ENCODE data around the gene CMTR2.
A peak's percentile ranks its signal among the peaks of the same experiment; 100 is the strongest.
"Not testable (repeated sequence)": the region's sequence is repeated elsewhere in the genome, so short reads cannot be mapped to it uniquely, and the experiment has no call there.

CMTR2 gene, protein sequence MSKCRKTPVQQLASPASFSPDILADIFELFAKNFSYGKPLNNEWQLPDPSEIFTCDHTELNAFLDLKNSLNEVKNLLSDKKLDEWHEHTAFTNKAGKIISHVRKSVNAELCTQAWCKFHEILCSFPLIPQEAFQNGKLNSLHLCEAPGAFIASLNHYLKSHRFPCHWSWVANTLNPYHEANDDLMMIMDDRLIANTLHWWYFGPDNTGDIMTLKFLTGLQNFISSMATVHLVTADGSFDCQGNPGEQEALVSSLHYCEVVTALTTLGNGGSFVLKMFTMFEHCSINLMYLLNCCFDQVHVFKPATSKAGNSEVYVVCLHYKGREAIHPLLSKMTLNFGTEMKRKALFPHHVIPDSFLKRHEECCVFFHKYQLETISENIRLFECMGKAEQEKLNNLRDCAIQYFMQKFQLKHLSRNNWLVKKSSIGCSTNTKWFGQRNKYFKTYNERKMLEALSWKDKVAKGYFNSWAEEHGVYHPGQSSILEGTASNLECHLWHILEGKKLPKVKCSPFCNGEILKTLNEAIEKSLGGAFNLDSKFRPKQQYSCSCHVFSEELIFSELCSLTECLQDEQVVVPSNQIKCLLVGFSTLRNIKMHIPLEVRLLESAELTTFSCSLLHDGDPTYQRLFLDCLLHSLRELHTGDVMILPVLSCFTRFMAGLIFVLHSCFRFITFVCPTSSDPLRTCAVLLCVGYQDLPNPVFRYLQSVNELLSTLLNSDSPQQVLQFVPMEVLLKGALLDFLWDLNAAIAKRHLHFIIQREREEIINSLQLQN

GRCh38 chr16:71288890-71289731 lies at the start of gene CMTR2:
Gene CMTR2, minus strand, starts transcription at chr16:71289402. Its CDS starts 3,482 bp downstream, at chr16:71285920.
- peak; percentile 97 for DNase-seq (ENCODE audit: low spot score)

- no peak for DNase-seq (ENCODE audit: low spot score)
Observed at GRCh38 chr16:71338632-71339031, 49.4 kb upstream of the CMTR2 start.

DNA sequence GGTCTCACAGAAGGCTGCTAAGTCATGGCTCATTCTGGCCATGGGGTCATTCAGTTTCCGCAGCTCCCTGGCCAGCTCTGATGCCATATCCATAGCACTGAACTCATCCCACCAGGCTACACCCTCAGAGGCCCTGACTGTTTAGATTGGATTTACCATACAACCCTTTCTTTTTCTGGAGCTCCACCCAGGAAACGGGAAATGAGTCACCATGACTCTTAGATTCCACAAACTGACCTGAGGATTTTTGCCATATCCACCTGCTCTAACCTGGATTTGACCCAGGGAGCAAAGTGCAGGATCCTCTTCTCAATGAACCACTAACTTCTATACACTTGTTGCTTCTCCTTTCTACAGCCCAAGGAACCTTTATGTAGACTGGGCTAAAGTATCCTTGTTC lies 49.0 kb upstream of the CMTR2 start:
- DNase-seq (ENCODE audit: low spot score): no peak

DNA sequence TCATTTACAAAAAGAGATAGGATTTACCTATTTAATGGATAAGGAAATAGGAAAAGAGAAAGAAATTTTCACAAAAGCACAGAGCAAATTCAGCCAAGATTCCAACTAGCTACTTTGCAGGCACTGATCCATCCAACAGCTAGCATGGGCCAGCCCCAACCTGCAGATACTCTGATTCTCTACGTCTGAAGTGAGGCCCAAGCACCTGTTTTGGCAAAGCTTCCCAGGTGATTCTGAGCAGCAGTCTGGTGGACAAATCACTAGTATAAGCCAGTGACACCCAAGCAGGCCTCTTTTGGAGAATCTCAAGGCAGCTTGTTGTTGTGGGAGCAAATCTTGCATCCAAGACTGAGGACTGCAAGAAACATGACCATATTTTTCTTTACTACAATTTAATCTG lies 48.4 kb upstream of the CMTR2 start:
- DNase-seq (ENCODE audit: low spot score): no peak

DNA sequence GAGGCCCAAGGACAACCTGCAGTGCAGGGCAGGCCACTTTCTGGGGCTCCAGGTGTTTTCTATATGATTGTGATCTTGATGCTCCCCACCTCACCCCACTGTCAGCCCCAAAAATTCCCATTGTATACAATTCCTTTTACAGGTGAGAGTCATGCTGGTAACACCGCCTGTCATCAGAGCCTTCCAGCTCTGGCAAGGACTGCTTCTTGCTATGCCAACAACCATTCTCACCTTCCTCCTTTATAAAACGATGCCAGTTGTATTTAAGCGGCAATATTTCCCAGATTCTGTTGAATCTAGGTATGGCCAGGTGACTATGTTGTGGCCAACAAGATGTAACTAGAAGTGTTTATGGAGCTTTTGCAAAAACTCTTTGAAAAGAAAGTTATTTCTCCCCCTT lies 38.9 kb upstream of the CMTR2 start:
- DNase-seq (ENCODE audit: low spot score): no peak

DNA sequence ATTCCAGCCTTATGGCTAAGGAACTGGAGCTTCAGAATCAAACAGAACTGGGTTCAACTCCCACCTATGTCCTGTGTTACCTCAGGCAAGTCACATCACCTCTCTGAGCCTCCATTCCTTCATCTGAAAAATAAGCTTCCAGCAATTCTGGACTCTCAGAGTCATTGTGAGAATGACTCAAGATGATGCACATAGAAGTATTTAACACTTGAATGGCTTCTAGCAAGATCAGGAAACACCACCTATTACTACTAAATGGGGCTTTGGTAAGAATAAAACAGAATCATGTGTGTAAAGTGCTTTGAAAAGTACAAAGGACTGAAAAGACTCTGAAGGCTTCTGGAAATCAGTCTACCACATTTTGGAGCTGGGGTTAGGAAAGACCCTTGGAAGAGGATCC lies 38.5 kb upstream of the CMTR2 start:
- DNase-seq (ENCODE audit: low spot score): no peak

- DNase-seq (ENCODE audit: low spot score): no peak
Observed at GRCh38 chr16:71319999-71320398, 30.8 kb upstream of the CMTR2 start.

DNA sequence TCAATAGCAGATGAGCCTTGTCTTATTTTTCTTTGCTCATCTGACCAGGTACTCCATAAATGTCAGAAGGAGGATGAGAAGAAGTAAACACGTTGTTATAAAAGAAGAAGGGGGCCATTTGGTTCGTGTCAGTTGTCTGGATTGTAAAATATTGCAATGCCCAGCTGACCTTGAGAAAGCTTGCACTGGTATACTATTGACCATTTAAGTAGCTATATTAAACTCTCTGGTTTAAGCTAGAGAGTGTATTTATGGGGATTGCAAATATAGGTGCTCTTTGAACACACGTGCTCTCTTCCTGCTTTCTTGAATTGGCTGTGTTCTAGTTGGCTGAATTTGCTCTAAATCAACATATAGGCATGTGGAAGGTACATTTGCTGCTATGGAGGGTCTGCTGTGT lies 26.1 kb upstream of the CMTR2 start:
- no peak for DNase-seq (ENCODE audit: low spot score)

DNA sequence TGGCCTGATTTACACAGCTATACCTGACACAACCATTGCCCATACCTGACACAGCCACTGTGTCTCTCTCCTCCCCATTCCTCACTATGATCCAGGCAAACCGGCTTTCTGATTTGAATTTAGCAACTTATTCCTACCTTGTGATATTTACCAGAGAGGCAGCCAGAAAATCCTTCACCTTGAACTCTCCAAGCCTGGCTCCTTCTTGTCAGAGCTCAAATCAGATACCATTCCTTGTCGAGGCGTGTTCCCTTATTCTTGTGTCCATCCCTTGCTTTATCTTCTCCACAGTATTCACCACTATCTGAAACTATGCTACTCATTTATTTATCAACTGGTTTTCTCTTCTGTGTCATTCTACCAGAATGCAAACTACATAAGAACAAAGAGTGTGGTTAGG lies 24.4 kb upstream of the CMTR2 start:
- not testable (repeated sequence) for DNase-seq (ENCODE audit: low spot score)

GRCh38 chr16:71311553-71312158 lies 22.5 kb upstream of the CMTR2 start:
- no peak for DNase-seq (ENCODE audit: low spot score)

DNA sequence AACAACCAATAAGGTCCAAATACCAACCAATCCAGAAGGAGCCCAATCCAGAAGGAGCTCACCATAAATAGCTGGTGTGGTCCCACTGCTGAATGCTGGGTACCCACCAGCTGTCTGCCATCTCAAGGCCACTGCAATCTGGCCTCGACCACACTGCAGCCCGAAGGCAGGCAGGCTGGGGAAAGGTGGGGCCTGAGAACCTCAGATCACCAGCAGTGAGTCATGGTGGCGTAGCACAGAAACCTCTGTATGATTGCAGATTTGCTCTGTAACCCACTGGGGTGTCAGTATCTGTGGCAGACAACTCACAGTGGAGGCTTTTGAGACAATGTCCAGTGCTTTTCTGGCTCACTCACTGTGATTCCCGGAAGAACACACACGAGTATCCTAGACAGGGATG lies 14.7 kb upstream of the CMTR2 start:
- no peak for DNase-seq (ENCODE audit: low spot score)

DNA sequence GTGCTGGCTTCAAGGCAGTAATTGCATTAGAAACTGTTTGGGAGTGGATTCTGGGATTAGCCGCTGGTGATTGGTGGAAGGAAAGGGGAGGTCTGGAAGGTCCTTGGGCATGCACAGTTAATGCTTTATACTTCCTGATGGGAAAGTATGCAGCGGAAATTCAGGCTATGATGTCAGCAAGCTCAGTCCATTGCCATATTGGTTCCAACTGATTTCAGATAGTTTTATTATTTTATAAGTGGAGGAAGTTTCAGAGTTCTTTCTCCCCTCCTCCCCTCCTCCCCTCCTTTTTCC lies 8.1 kb upstream of the CMTR2 start:
- no peak for DNase-seq (ENCODE audit: low spot score)

DNA sequence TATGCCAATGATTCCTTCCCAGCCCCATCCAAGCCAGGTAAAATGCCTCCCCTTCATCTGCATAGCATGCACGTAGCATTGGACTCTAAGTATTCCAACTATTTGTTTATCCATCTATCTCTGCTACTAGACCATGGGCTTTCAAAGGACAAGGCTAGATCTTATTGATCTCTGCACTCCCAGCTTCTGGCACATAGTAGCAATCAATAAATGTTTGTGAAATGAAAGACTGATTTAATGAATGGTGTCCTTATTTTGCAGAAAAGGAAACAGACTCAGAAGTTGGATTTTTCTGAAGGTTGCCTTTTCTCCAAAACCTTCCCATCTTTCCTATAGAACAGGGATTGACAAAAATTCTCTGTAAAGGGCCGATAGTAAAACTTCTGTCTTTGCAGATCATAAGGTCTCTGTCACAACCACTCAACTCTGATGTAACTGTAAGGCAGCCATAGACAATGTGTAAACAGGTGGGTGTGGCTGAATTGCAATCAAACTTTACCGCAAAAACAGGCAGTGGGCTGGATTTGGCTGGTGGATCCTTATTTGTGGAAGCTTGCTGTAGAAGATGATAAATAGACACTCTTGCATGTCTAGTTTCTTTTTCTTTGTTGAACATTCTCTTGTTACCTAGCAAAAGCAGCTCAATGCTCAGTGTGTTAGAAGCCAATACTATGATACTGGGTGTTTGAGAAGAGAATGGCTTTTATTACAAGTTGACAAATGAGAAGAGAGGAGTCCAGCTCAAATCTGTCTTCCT lies 7.6 kb upstream of the CMTR2 start:
- DNase-seq (ENCODE audit: low spot score): no peak

GRCh38 chr16:71295950-71296349 lies 6.7 kb upstream of the CMTR2 start:
- no peak for DNase-seq (ENCODE audit: low spot score)

DNA sequence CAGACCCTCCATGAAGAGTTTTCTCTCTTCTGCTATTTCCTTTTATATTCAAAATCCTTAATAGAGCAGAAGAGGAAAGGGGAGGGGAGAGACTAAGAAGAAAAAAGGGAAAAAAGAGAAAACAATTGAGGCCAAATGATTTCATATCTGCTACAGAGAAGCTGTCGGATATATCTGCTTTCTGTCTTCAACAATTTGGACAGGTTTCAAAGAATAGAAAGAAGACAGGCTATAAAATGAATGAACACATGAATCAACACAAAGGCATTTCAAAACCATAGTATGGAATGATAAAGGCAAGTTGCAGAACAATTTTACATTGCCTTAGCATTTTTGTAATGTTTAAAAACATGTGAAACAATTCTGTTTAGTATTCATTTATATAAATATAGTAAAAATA lies 4.7 kb upstream of the CMTR2 start:
- DNase-seq (ENCODE audit: low spot score): no peak

DNA sequence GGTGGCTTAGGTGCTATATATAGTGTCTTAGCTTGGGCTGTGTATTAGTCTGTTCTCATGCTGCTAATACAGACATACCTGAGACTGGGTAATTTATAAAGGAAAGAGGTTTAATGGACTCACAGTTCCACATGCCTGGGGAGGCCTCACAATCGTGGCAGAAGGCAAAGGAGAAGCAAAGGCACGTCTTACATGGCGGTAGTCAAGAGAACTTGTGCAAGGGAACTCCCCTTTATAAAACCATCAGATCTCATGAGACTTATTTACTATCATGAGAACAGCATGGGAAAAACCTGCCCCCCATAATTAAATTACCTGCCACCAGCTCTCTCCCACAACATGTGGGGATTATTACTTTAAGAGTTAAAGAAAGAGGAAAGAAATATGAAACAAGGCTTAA lies 2.9 kb upstream of the CMTR2 start:
- DNase-seq (ENCODE audit: low spot score): not testable (repeated sequence)

DNA sequence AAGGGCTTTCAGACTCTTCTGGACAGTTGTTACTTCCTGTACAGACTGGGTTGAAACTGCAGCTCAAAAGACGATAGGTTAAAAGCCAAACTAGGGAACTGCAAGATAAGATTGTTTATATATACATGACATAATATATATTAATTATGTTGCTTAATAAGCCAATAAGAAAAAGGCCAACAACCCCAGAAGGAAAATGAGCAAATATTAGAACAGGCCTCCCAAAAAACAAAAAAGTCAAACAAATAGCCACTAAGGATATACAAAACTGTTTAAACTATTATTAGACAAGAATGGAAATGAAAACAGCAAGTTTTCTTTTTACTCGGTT lies 495 bp upstream of the CMTR2 start:
- DNase-seq (ENCODE audit: low spot score): no peak

DNA sequence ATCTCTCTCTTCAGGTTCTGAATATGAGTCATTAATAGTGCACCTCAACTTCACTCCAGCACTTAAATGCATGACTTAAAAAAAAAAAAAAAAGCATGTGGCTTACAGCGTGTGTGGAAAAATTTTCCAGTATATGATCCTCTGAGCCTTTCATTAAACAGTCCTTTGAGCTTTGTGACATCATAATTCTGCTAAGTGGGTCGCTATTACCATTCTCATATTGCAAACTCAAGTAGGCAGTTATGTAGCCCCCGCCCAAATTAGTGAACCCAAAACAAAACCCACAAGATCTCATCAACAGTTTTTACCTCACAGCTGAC lies 672 bp downstream of the CMTR2 start:
- DNase-seq (ENCODE audit: low spot score): no peak

DNA sequence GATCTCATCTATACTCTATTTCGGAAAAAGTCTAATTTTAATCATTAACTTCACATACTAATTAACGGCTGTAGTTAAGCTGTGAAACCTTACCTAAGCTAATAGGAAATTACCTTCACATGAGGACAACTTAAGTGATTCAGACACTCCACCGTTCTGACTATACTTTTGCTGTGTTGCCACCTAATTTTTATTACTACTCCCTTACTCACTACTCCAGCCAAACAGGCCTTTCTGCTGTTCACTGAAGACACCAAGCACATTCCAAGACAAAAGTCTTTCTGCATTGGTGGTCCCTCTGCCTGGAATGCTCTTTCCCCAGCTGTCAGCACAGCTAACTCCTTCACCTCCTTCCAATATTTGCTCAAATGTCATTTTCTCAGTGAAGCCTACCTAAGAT lies 1.3 kb downstream of the CMTR2 start:
- no peak for DNase-seq (ENCODE audit: low spot score)

- no peak for DNase-seq (ENCODE audit: low spot score)
Observed at GRCh38 chr16:71287454-71287853, 1.7 kb downstream of the CMTR2 start.

- no peak for DNase-seq (ENCODE audit: low spot score)
Observed at GRCh38 chr16:71283612-71284011, 5.6 kb downstream of the CMTR2 start.

DNA sequence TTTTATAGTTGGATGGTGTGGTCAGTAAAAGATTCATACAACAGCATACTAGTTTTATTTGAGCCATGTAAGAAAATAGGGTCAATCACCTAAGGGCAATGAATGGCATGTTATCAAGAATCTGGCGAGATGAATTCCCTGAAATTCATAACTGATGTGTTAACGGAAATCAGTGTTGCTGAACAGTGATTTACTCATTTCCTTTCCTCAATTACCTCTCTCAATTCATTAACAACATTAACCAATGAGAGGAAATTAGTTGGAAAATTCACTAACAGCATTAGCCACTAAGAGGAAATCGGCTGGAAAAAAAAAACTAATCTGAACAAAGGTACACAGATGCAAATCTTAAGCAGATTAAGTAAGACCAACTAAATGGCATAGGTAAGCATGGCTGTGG lies 6.3 kb downstream of the CMTR2 start:
- DNase-seq (ENCODE audit: low spot score): no peak

Measured in hepatic stellate cell (primary cell).